Breast epithelium (tissue), 3 donors: Measurements from ENCODE around the gene CGRRF1.

Experiments
- POLR2A ChIP-seq: fragments of 450-650 bp; IDR thresholded peaks from one replicate; pipeline ENCODE4 v1.6.1; 2016; ENCODE audit warnings: antibody characterized with exemption, mild to moderate bottlenecking, moderate library complexity
- POLR2AphosphoS5 ChIP-seq, 3 donors: sonication (generic); formaldehyde crosslinking; IDR thresholded peaks; one replicate each; pipeline ENCODE4 v1.6.1; 2017; ENCODE audit warnings: antibody characterized with exemption in 3 of 3
- TF ChIP-seq, protein P1 (sequence below), 3 donors: fragments of 450-650 bp; IDR thresholded peaks; one replicate each; pipeline ENCODE4 v1.5.1; 2016 to 2017; ENCODE audit warnings: antibody characterized with exemption in 3 of 3, mild to moderate bottlenecking in 3 of 3, moderate library complexity in 3 of 3

DNA sequence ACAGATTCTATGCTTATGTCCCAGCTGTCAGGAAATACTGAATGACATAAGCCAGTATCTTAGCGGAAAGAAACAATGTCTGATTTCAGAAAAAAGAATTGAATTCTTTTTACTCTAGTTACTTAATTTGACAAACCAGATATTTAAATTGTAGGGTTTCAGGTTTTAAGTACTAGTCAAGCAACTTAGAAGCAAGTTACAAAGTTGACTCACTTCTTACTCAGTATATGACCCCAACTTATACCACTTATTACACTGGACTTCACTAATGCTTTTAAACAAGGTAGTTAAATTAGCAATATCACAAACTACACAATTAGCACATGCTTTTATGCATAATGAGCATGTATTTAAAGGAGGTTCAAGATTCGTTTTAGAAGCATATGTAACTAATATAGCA, 28.0 kb upstream of the CGRRF1 start:
- TF ChIP-seq POLR2AphosphoS5 (IDR thresholded peaks at IDR 0.05) (no peak), POLR2A (no peak)
- TF ChIP-seq, protein P1, sequence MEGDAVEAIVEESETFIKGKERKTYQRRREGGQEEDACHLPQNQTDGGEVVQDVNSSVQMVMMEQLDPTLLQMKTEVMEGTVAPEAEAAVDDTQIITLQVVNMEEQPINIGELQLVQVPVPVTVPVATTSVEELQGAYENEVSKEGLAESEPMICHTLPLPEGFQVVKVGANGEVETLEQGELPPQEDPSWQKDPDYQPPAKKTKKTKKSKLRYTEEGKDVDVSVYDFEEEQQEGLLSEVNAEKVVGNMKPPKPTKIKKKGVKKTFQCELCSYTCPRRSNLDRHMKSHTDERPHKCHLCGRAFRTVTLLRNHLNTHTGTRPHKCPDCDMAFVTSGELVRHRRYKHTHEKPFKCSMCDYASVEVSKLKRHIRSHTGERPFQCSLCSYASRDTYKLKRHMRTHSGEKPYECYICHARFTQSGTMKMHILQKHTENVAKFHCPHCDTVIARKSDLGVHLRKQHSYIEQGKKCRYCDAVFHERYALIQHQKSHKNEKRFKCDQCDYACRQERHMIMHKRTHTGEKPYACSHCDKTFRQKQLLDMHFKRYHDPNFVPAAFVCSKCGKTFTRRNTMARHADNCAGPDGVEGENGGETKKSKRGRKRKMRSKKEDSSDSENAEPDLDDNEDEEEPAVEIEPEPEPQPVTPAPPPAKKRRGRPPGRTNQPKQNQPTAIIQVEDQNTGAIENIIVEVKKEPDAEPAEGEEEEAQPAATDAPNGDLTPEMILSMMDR (IDR thresholded peaks at IDR 0.05) = no peak
